GM03348 (cell line): ENCODE results near the gene WFDC10A.
"Not testable (repeated sequence)": the region's sequence is repeated elsewhere in the genome, so short reads cannot be mapped to it uniquely, and the experiment has no call there.

Experiments used
- DNase-seq: peaks from one replicate; pipeline ENCODE4 v3.0.0; 2012; ENCODE audit warnings: low spot score

WFDC10A gene

GRCh38 chr20:45647441-45648050 lies 18.0 kb downstream of the WFDC10A start:
- no peak for DNase-seq

GRCh38 chr20:45649312-45649863 lies 19.8 kb downstream of the WFDC10A start:
- no peak for DNase-seq

GRCh38 chr20:45651726-45652125 lies 22.2 kb downstream of the WFDC10A start:
- not testable (repeated sequence) for DNase-seq

DNA sequence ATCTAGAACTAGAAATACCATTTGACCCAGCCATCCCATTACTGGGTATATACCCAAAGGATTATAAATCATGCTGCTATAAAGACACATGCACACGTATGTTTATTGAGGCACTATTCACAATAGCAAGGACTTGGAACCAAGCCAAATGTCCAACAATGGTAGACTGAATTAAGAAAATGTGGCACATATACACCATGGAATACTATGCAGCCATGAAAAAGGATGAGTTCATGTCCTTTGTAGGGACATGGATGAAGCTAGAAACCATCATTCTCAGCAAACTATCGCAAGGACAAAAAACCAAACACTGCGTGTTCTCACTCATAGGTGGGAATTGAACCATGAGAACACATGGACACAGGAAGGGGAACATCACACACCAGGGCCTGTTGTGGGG lies 27.5 kb downstream of the WFDC10A start:
- DNase-seq, result not testable (repeated sequence)

DNA sequence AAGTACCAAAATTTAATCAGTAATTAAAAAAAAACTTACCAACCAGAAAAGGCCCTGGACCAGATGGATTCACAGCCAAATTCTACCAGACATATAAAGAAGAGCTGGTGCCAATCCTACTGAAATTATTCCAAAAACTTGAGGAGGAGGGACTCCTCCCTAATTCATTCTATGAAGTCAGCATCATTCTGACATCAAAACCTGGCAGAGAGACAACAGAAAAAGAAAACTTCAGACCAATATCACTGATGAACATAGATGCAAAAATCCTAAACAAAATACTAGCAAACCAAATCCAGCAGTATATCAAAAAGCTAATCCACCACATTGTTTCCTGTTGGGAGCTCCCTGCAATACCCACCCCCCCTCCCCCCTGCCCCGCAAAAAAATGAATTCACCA lies 40.6 kb downstream of the WFDC10A start, which contains the start of gene WFDC11:
WFDC11 (minus strand) TSS at position 101 of the 400 bp plus-strand sequence. CDS start 19,639 bp downstream, outside the sequence.
- no peak for DNase-seq

- no peak for DNase-seq
Observed at GRCh38 chr20:45672765-45673164, 43.2 kb downstream of the WFDC10A start.

- DNase-seq, result no peak
Observed at GRCh38 chr20:45679650-45680049, 50.1 kb downstream of the WFDC10A start.
